K562 (cell line): ENCODE measurements around the gene TBC1D25. TPM values are rescaled to one million over a fixed set of nuclear protein-coding genes. Genes with fewer than 3 reads are reported as not detected.

Experiments
- ATF1 ChIP-seq, 2 experiments: fragments of 450-650 bp in 1 of 2; IDR thresholded peaks; 2 replicates each; pipeline ENCODE4 v1.6.1; 2016; ENCODE audit warnings: missing compliant biosample characterization in 1 of 2, missing genetic modification characterization in 1 of 2
- CBX2 ChIP-seq: fragments of 200-600 bp; sonication (generic); IDR thresholded peaks from one replicate; pipeline ENCODE4 v1.6.1; 2012; ENCODE audit warnings: mild to moderate bottlenecking, low read length, inconsistent platforms; ENCODE audit not compliant: insufficient read depth, poor library complexity, severe bottlenecking
- CHD4 ChIP-seq: fragments of 200-600 bp; sonication (generic); IDR thresholded peaks from 3 replicates; pipeline ENCODE4 v1.6.1; 2012; ENCODE audit warnings: low read depth, mild to moderate bottlenecking, mixed read lengths, low read length, inconsistent platforms; ENCODE audit not compliant: insufficient read depth, insufficient replicate concordance, poor library complexity, severe bottlenecking
- E2F3 ChIP-seq: fragments of 250-450 bp; sonication (Bioruptor Pico); IDR thresholded peaks from 2 replicates; pipeline ENCODE4 v1.4.0; 2020; ENCODE audit warnings: mild to moderate bottlenecking
- IFI16 ChIP-seq: fragments of 250-450 bp; sonication (Bioruptor Pico); IDR thresholded peaks from 2 replicates; pipeline ENCODE4 v2.1.2; 2022; ENCODE audit warnings: mild to moderate bottlenecking, inconsistent platforms
- MTA1 ChIP-seq: fragments of 450-650 bp; IDR thresholded peaks from 2 replicates; pipeline ENCODE4 v1.6.1; 2017; ENCODE audit warnings: borderline replicate concordance
- PHB ChIP-seq: fragments of 250-450 bp; sonication (Bioruptor Pico); IDR thresholded peaks from 2 replicates; pipeline ENCODE4 v1.5.0; 2021
- PYGO2 ChIP-seq: fragments of 450-650 bp; IDR thresholded peaks from 2 replicates; pipeline ENCODE4 v1.6.1; 2016; ENCODE audit warnings: mild to moderate bottlenecking, missing genetic modification characterization, moderate library complexity, missing compliant biosample characterization
- RBM34 ChIP-seq: fragments of 200-400 bp; formaldehyde crosslinking; IDR thresholded peaks from 2 replicates; pipeline ENCODE4 v1.6.1; 2018; ENCODE audit warnings: low read length, borderline replicate concordance; ENCODE audit not compliant: insufficient read depth
- SMARCB1 ChIP-seq: IDR thresholded peaks from 2 replicates; pipeline ENCODE4 v1.6.1; 2011; ENCODE audit warnings: improper control_type of control experiment, low read depth; ENCODE audit not compliant: insufficient read length
- TGIF2 ChIP-seq: sonication (generic); formaldehyde crosslinking; IDR thresholded peaks from 2 replicates; pipeline ENCODE4 v1.8.1; 2022; ENCODE audit warnings: mild to moderate bottlenecking, missing genetic modification reagents, moderate library complexity
- XRCC3 ChIP-seq: fragments of 450-650 bp; IDR thresholded peaks from 2 replicates; pipeline ENCODE4 v1.6.1; 2017; ENCODE audit warnings: mild to moderate bottlenecking, moderate library complexity
- ZKSCAN8 ChIP-seq: fragments of 200-800 bp; sonication (Bioruptor generic); IDR thresholded peaks from 2 replicates; pipeline ENCODE4 v1.6.1; 2016; ENCODE audit warnings: missing genetic modification characterization, missing compliant biosample characterization
- ZNF146 ChIP-seq: IDR thresholded peaks from one replicate; pipeline ENCODE4 v1.6.1; 2018; ENCODE audit warnings: missing compliant biosample characterization; ENCODE audit not compliant: unreplicated experiment
- ZNF764 ChIP-seq: fragments of 250-450 bp; sonication (Bioruptor Pico); IDR thresholded peaks from 2 replicates; pipeline ENCODE4 v1.4.0; 2020; ENCODE audit warnings: low read depth, mild to moderate bottlenecking, moderate library complexity
- ZNF780A ChIP-seq: fragments of 250-450 bp; sonication (Bioruptor Pico); IDR thresholded peaks from 2 replicates; pipeline ENCODE4 v1.5.0; 2021; ENCODE audit warnings: mild to moderate bottlenecking
- polyA plus RNA-seq, 8 experiments: library from polyadenylated mRNA; depleted of rRNA in 4 of 8; stranded (reverse) in 5 of 8; unstranded in 3 of 8; fragments of >200 nt; fragmentation: Nextera tagmentation in 2 of 8; fragmentation: Illumina TruSeq in 1 of 8; extraction: Ambion mirVana in 2 of 8; extraction: Trizol in 1 of 8; gene quantifications; 2 replicates each; pipeline versions ENCODE4 v1.2.1 to v1.2.3, GENCODE V29; 2011 to 2014; ENCODE audit warnings: inconsistent platforms in 1 of 8, missing spikeins in 1 of 8
- total RNA-seq, 7 experiments: library from RNA; depleted of rRNA in 6 of 7; stranded (reverse); fragments of >200 nt in 6 of 7; fragmentation: Illumina TruSeq in 2 of 7; extraction: Trizol in 2 of 7; gene quantifications; 2 replicates each; pipeline versions ENCODE4 v1.2.1 to v1.2.3, GENCODE V29; 2011 to 2021; ENCODE audit warnings: low replicate concordance in 1 of 7
- TF ChIP-seq, protein P1 (sequence below): sonication (generic); formaldehyde crosslinking; IDR thresholded peaks from 2 replicates; pipeline ENCODE4 v1.4.0; 2020; ENCODE audit warnings: mild to moderate bottlenecking, missing genetic modification reagents
- TF ChIP-seq, protein P2 (sequence below): fragments of 250-450 bp; sonication (Bioruptor Pico); IDR thresholded peaks from 2 replicates; pipeline ENCODE4 v1.8.0; 2021; ENCODE audit warnings: borderline replicate concordance, mild to moderate bottlenecking, moderate library complexity; ENCODE audit not compliant: poor library complexity, severe bottlenecking
- TF ChIP-seq, protein P3 (sequence below): fragments of 200-800 bp; sonication (Bioruptor generic); IDR thresholded peaks from 2 replicates; pipeline ENCODE4 v1.6.1; 2017; ENCODE audit warnings: missing genetic modification characterization, missing compliant biosample characterization

The TBC1D25 gene
- total and polyA plus RNA-seq, 9 of the 15 experiments (the other 6 are each of a cell fraction or from before 2014, with no cell fraction given), result 0.62 to 10.6 (median 3.9) TPM

DNA sequence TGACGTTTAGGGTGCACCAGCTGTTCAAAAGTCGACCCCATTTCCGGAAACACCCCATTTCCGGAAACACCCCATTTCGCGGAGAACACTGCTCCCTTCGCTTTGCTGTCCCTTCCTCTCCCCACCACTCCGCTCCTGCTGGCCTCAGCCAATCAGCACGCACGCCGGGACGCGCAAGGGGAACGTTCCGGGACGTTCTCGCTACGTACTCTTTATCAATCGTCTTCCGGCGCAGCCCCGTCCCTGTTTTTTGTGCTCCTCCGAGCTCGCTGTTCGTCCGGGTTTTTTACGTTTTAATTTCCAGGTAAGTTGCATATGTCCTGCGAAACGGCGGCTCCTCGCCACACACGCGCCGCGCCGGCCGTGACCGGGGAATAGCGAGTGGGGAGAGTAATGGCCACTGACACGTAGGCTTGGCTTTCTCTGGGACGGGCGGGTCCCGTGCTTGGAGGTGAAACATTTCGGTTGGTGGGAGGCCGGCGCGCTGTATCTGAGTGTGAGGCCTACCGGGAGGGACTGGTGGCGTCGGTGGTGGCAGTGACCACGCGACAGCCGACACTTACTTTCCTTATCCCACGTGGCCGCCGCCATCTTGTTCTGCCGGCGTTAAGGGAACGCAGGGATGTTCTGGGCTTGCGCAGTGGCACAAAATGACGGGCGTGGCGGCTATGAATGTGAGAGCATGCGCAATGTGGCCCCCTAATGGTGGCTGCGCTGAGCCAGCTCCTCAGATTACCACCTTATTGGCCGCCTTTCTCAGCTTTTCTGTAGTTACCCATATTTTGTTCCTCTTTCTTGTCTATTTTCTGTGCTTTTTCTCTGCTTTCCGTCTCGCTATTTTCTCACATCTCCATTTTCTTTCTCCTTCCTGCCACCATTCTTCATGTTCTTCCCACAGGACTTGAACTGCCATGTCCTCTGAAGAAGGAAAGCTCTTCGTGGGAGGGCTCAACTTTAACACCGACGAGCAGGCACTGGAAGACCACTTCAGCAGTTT, 35.1 kb downstream of the TBC1D25 start, which contains the start of gene RBM3 (continued):
- TF ChIP-seq CHD4 (no peak), E2F3 (no peak), RBM34 (no peak), MTA1 (no peak), ATF1 (CRISPR knock-in tag; IDR thresholded peaks at IDR 0.05) (no peak), ATF1 (tag; IDR thresholded peaks at IDR 0.05) (peak; percentile 94), ZNF780A (no peak), PHB (CRISPR knock-in tag) (no peak), SMARCB1 (no peak), IFI16 (no peak), ZNF146 (CRISPR knock-in tag) (no peak), PYGO2 (tag) (no peak), ZNF764 (CRISPR knock-in tag) (no peak), ZKSCAN8 (CRISPR knock-in tag) (no peak), TGIF2 (CRISPR knock-in tag) (peak; percentile 86; the same call in 1 of the 2 replicates), XRCC3 (no peak), CBX2 (no peak)
- TF ChIP-seq, protein P1, sequence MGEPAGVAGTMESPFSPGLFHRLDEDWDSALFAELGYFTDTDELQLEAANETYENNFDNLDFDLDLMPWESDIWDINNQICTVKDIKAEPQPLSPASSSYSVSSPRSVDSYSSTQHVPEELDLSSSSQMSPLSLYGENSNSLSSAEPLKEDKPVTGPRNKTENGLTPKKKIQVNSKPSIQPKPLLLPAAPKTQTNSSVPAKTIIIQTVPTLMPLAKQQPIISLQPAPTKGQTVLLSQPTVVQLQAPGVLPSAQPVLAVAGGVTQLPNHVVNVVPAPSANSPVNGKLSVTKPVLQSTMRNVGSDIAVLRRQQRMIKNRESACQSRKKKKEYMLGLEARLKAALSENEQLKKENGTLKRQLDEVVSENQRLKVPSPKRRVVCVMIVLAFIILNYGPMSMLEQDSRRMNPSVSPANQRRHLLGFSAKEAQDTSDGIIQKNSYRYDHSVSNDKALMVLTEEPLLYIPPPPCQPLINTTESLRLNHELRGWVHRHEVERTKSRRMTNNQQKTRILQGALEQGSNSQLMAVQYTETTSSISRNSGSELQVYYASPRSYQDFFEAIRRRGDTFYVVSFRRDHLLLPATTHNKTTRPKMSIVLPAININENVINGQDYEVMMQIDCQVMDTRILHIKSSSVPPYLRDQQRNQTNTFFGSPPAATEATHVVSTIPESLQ (CRISPR knock-in tag), result 0 out of 2 replicates have a peak, but pooled peaks have one; percentile 5
- TF ChIP-seq, protein P2, sequence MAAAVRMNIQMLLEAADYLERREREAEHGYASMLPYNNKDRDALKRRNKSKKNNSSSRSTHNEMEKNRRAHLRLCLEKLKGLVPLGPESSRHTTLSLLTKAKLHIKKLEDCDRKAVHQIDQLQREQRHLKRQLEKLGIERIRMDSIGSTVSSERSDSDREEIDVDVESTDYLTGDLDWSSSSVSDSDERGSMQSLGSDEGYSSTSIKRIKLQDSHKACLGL (CRISPR knock-in tag), result peak; percentile 83
- TF ChIP-seq, protein P3, sequence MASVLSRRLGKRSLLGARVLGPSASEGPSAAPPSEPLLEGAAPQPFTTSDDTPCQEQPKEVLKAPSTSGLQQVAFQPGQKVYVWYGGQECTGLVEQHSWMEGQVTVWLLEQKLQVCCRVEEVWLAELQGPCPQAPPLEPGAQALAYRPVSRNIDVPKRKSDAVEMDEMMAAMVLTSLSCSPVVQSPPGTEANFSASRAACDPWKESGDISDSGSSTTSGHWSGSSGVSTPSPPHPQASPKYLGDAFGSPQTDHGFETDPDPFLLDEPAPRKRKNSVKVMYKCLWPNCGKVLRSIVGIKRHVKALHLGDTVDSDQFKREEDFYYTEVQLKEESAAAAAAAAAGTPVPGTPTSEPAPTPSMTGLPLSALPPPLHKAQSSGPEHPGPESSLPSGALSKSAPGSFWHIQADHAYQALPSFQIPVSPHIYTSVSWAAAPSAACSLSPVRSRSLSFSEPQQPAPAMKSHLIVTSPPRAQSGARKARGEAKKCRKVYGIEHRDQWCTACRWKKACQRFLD (CRISPR knock-in tag), result peak; percentile 87
